Adrenal gland (tissue), 12 donors: ENCODE measurements around the gene CLASP1. TPM values are rescaled to one million over a fixed set of nuclear protein-coding genes. Genes with fewer than 3 reads are reported as not detected.

Experiments
- DNase-seq, 7 donors: peaks; one replicate each; pipeline ENCODE4 v3.0.0-alpha.2; 2019 to 2020
- H3K27ac ChIP-seq, 5 donors: fragments of 200-600 bp; sonication (generic) in 4 of 5; 1 replicate in 3 of 5; 2 replicates in 2 of 5; pipeline versions ENCODE4 v1.5.1 to v1.8.0; 2016 to 2020; ENCODE audit warnings: mild to moderate bottlenecking in 1 of 5
- H3K27me3 ChIP-seq: fragments of 200-600 bp; 2 replicates; pipeline ENCODE4 v1.8.0; 2021
- H3K36me3 ChIP-seq, 2 donors: fragments of 200-600 bp; replicated peaks in 1 of 2; 1 replicate in 1 of 2; 2 replicates in 1 of 2; pipeline versions ENCODE4 v1.5.1 to v1.8.0; 2018 to 2022
- H3K4me1 ChIP-seq, 2 donors: fragments of 200-600 bp; replicated peaks in 1 of 2; 1 replicate in 1 of 2; 2 replicates in 1 of 2; pipeline versions ENCODE4 v1.5.1 to v1.8.0; 2018 to 2021
- H3K4me3 ChIP-seq, 4 donors: fragments of 200-600 bp; sonication (generic) in 3 of 4; one replicate each; pipeline ENCODE4 v1.5.1; 2016 to 2018
- H3K9me3 ChIP-seq, 3 donors: fragments of 200-600 bp; sonication (generic) in 1 of 3; replicated peaks in 1 of 3; 1 replicate in 2 of 3; 2 replicates in 1 of 3; pipeline versions ENCODE4 v1.5.1 to v1.8.0; 2016 to 2021
- CTCF ChIP-seq, 6 experiments: fragments of 450-650 bp in 4 of 6; fragments of 200-600 bp in 2 of 6; sonication (generic) in 1 of 6; IDR thresholded peaks; 1 replicate in 5 of 6; 2 replicates in 1 of 6; pipeline versions ENCODE4 v1.5.1 to v1.8.0; 2016 to 2021; ENCODE audit warnings: antibody characterized with exemption in 6 of 6, mild to moderate bottlenecking in 2 of 6, moderate library complexity in 1 of 6
- POLR2A ChIP-seq, 2 donors: fragments of 450-650 bp; IDR thresholded peaks; one replicate each; pipeline ENCODE4 v1.6.1; 2017; ENCODE audit warnings: antibody characterized with exemption in 2 of 2, mild to moderate bottlenecking in 2 of 2, moderate library complexity in 1 of 2
- WGBS, 4 donors: extraction: QIAGEN DNeasy Blood & Tissue Kit in 2 of 4; methylation state at CpG; one replicate each; pipeline versions ENCODE4 v1.1.5 to v1.1.7; 2013 to 2017; 5-methylcytosine and 5-hydroxymethylcytosine counted together
- intact Hi-C, 2 donors: fragments of 100-400 bp; cut with DNase I; formaldehyde crosslinking; loops; one replicate each; pipeline versions ENCODE4 v1.14.1 to v1.15.0; 2022 to 2023
- polyA plus RNA-seq, 3 donors: library from polyadenylated mRNA; stranded (reverse); fragments of 200-250 nt in 2 of 3; fragments of 350-450 nt in 1 of 3; fragmentation: Illumina TruSeq in 1 of 3; extraction: RNeasy Lipid Tissue Mini Kit (QIAGEN cat#74804) in 1 of 3; gene quantifications; one replicate each; pipeline ENCODE4 v1.2.3, GENCODE V29; 2013 to 2014
- total RNA-seq, 9 donors: library from RNA; depleted of rRNA in 4 of 9; stranded (reverse); fragments of >200 nt in 4 of 9; fragments of 120-200 nt in 1 of 9; fragmentation: NEBNext Ultra II Directional in 1 of 9; extraction: Animal tissue kit (Norgen Biotek cat#: 25700) in 1 of 9; gene quantifications; one replicate each; pipeline versions ENCODE4 v1.1.0 to v1.2.4, GENCODE V29; 2013 to 2023
- donor health status: healthy with polysubstance abuse.
- donor health status: Bipolar disorder and iron deficiency.
- donor health status: DM: yes; HTN: yes; CAD: no.
- donor health status: DM: no; HTN: no; CAD: no.
- donor health status: DM: no; HTN: no; CAD: no.
- donor health status: DM: yes; HTN: yes; CAD: no.

CLASP1 gene
- total and polyA plus RNA-seq, 12 donors: 14.9 to 66.1 (median 53.4) TPM

GRCh38 chr2:121390082-121390692 is 259.1 kb downstream of the CLASP1 start:
- H3K4me1 ChIP-seq: peaks cover 7 to 20% of the 10 kb centered on the region in 2 donors
- intact Hi-C loops: no loop called here
- TF ChIP-seq CTCF (IDR thresholded peaks at IDR 0.05): no peak
- TF ChIP-seq POLR2A (IDR thresholded peaks at IDR 0.05): no peak
- H3K36me3 ChIP-seq: peaks cover 0 to 19% of the 10 kb centered on the region in 2 donors
- DNase-seq: no peak
- H3K9me3 ChIP-seq: no peaks in the 10 kb centered on the region
- no peaks in the 10 kb centered on the region for H3K27me3 ChIP-seq
- no peak overlapping the region for H3K27ac ChIP-seq
- 83 to 91% (median 86%) methylated on average over 5 of the region's 5 CpGs for WGBS, 4 donors
- no peak overlapping the region for H3K4me3 ChIP-seq

- Histone ChIP-seq H3K4me1 (peaks cover 7 to 20% of the 10 kb centered on the region in 2 donors), H3K36me3 (peaks cover 0 to 19% of the 10 kb centered on the region in 2 donors), H3K27me3 (no peaks in the 10 kb centered on the region), H3K4me3 (no peak overlapping the region), H3K9me3 (no peaks in the 10 kb centered on the region), H3K27ac (peak overlapping the region in 1 of 5 donors; percentile 28)
- TF ChIP-seq POLR2A (IDR thresholded peaks at IDR 0.05) (no peak), CTCF (IDR thresholded peaks at IDR 0.05) (no peak)
- intact Hi-C loops: no loop called here
- 69 to 82% (median 78%) methylated on average over 5 of the region's 5 CpGs for WGBS, 4 donors
- DNase-seq: no peak
These were observed 260.9 kb downstream of the CLASP1 start for GRCh38 chr2:121388371-121388770.

- peaks cover 7 to 20% of the 10 kb centered on the region in 2 donors for H3K4me1 ChIP-seq
- intact Hi-C loops: no loop called here
- DNase-seq: no peak
- no peak overlapping the region for H3K4me3 ChIP-seq
- TF ChIP-seq CTCF (IDR thresholded peaks at IDR 0.05) (no peak), POLR2A (IDR thresholded peaks at IDR 0.05) (no peak)
- peaks cover 0 to 25% of the 10 kb centered on the region in 2 donors for H3K36me3 ChIP-seq
- H3K27me3 ChIP-seq: no peaks in the 10 kb centered on the region
- peak overlapping the region in 2 of 5 donors; percentile 7 to 28 for H3K27ac ChIP-seq
- WGBS, 4 donors: 59 to 75% (median 63%) methylated on average over 5 of the region's 5 CpGs
- H3K9me3 ChIP-seq: no peaks in the 10 kb centered on the region
These were observed 261.5 kb downstream of the CLASP1 start for GRCh38 chr2:121387591-121388325.

- Histone ChIP-seq H3K27ac (no peak overlapping the region), H3K27me3 (no peaks in the 10 kb centered on the region), H3K9me3 (no peaks in the 10 kb centered on the region), H3K36me3 (peaks cover 0 to 36% of the 10 kb centered on the region in 2 donors), H3K4me1 (peaks cover 7 to 20% of the 10 kb centered on the region in 2 donors), H3K4me3 (no peak overlapping the region)
- DNase-seq: no peak
- TF ChIP-seq POLR2A (IDR thresholded peaks at IDR 0.05) (no peak), CTCF (IDR thresholded peaks at IDR 0.05) (no peak)
- intact Hi-C loops: no loop called here
- 51 to 62% (median 54%) methylated on average over 2 of the region's 2 CpGs for WGBS, 4 donors
These were observed 262.6 kb downstream of the CLASP1 start for GRCh38 chr2:121386707-121387106.
